ENCODE results near the gene ARFGAP2.
"Not testable (repeated sequence)": the region's sequence is repeated elsewhere in the genome, so short reads cannot be mapped to it uniquely, and the experiment has no call there.

DNA sequence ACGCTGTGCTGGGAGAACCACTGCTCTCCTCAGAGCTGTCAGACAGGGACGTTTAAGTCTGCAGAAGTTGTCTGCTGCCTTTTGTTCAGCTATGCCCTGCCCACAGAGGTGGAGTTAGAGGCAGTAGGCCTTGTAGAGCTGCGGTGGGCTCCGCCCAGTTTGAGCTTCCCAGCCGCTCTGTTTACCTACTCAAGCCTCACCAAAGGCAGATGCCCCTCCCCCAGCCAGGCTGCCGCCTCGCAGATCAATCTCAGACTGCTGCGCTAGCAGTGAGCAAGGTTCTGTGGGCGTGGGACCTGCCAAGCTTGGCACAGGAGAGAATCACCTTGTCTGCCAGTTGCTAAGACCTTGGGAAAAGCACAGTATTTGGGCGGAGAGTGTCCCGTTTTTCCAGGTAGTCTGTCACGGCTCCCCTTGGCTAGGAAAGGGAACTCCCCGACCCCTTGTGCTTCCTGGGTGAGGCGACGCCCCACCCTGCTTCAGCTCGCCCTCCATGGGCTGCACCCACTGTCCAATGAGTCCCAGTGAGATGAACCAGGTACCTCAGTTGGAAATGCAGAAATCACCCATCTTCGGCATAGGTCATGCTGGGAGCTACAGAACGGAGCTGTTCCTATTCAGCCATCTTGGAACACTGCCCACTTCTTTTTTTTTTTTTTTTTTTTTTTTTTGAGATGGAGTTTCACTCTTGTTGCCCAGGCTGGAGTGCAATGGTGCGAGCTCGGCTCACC is 57.6 kb downstream of the ARFGAP2 start:
- TF ChIP-seq POLR2A (conservative IDR thresholded peaks at IDR 0.05); GATAD2A (IDR thresholded peaks at IDR 0.05); USF2 (CRISPR knock-in tag; IDR thresholded peaks at IDR 0.05); CTCF (IDR thresholded peaks at IDR 0.05 in 2 of 3, conservative IDR thresholded peaks at IDR 0.05 in 1 of 3; ENCODE audit: insufficient read depth in 2 of 3, low read depth in 1 of 3, low read length in 3 of 3): not testable (repeated sequence)
- TF ChIP-seq FOXA3 (CRISPR knock-in tag; conservative IDR thresholded peaks at IDR 0.05 in 1 of 2, IDR thresholded peaks at IDR 0.05 in 1 of 2), result peak; percentile 41 to 85; a peak in 2 of 4 replicates
